ENCODE results near the gene GRHL1.
"Not testable (repeated sequence)": the region's sequence is repeated elsewhere in the genome, so short reads cannot be mapped to it uniquely, and the experiment has no call there.

Gene GRHL1

GRCh38 chr2:10026940-10027569 lies 75.6 kb downstream of the GRHL1 start:
- DNase-seq (ENCODE audit: low read depth in 2 of 2) = no peak

- DNase-seq (ENCODE audit: low read depth in 2 of 2) = no peak
Observed at GRCh38 chr2:10027660-10028330, 76.3 kb downstream of the GRHL1 start.

DNA sequence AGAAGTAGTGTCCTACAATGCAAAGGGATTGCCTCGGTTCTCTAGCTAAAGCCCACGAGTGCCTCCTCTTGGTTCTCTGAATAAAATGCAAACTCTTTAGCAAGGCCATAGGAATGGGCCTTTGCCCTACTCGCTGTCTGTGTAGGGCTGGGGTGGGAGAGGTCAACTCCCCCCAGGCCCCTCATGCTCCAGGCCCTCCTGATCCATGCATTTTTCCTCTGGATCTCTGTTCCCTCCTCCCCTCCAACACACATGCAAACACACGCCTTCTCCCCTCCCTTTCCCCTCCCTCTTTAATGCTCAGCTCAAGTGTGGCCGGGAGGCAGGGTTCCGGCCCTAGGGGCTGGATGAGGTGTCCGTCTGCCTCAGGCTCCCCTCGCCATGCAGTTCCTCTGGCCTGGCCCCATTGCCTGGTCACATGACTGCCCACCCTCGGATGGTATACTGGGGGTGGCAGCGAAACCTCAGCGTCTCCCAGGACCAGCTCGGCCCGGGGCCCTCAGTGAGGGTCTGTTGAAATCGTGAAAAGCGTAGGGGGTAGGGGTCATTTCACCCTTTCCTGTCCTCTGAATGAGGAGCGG lies 77.0 kb downstream of the GRHL1 start:
- no peak for DNase-seq (ENCODE audit: low read depth in 2 of 2)

GRCh38 chr2:10028988-10029874 lies 77.7 kb downstream of the GRHL1 start:
- peak; percentile 21 to 26 for DNase-seq (ENCODE audit: low read depth in 2 of 2)

GRCh38 chr2:10029875-10030223 lies 78.4 kb downstream of the GRHL1 start:
- no peak for DNase-seq (ENCODE audit: low read depth in 2 of 2)

- DNase-seq (ENCODE audit: low read depth in 2 of 2) = no peak
Observed at GRCh38 chr2:10030311-10030736, 78.8 kb downstream of the GRHL1 start.

GRCh38 chr2:10030798-10031197 lies 79.3 kb downstream of the GRHL1 start:
- not testable (repeated sequence) for DNase-seq (ENCODE audit: low read depth in 2 of 2)

GRCh38 chr2:10031886-10032745 lies 80.6 kb downstream of the GRHL1 start:
- DNase-seq (ENCODE audit: low read depth in 2 of 2) = no peak

DNA sequence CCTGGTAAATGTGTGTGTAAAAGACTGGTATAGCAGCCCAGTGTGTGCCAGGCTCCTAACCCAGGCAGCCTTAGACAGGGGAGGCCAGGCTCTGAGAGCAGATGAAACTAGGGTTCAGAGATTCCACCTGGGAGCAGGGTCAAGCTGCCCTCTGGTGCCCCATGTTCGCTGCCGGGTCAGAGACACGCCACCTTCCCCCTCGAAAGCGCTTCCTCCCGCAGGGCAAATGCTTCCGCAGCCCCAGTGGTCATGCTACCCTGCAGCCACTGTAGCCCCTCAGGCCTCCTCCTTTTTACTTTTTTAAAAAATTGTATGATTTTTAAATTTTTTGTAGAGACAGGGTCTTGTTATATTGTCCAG lies 81.2 kb downstream of the GRHL1 start:
- DNase-seq (ENCODE audit: low read depth in 2 of 2) = no peak

GRCh38 chr2:10033251-10034006 lies 81.9 kb downstream of the GRHL1 start:
- no peak for DNase-seq (ENCODE audit: low read depth in 2 of 2)

DNA sequence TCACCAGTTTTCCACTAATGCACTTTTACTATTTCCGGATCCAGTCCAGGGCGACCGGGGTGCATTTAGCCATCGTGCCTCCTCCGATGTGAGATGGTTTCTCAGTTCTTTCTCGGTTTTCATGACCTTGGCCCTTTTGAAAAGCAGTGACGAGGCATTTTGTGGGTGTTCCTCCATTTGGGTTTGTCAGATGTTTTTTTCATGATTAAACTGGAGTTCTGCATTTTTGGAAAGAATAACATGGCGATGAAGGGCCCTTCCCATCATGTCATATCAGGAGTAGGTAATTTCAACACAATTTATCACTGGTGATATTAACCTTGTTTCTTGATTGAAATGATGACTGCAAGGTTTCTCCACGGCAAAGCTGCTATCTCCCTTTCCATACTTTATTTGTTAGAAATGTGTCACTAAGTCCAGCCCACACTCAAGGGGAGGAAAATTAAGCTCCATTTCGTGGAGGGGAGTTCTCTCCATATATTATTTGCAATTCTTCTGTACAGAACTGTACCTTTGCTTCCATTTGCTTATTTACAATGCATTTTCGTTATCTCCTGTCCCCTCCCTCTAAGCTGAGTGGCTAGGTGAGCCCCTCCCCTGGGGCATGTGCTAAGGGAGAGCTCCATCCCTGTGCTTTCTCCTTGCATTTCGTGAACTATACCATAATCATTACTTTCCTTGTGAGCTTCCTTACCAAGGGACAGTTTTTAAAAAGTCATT lies 83.0 kb downstream of the GRHL1 start:
- no peak for DNase-seq (ENCODE audit: low read depth in 2 of 2)

GRCh38 chr2:10035053-10035422 lies 83.5 kb downstream of the GRHL1 start:
- DNase-seq (ENCODE audit: low read depth in 2 of 2) = no peak

- DNase-seq (ENCODE audit: low read depth in 2 of 2) = no peak
Observed at GRCh38 chr2:10035633-10036032, 84.1 kb downstream of the GRHL1 start.

GRCh38 chr2:10036095-10036884 lies 84.8 kb downstream of the GRHL1 start:
- DNase-seq (ENCODE audit: low read depth in 2 of 2) = peak in 1 of 2 donors; percentile 23

DNA sequence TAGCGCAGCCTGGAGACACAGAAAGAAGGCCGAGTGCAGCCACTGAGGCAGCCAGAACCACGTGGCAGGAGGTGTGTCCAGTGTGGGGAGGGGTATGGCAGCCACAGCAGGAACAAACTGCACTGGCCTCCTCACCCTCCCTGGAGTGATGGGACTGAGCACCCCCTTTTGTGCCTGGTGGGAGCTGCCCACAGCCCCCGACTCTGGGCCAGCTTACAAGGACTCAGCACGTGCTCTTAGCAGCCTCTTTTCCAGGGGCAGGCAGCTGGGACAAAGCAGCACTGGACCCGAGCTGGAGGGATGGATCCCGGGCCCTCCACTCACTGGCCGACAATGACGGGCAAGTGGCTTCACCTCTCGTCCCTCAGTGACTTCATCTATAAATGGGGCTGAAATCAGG lies 86.6 kb downstream of the GRHL1 start:
- no peak for DNase-seq (ENCODE audit: low read depth in 2 of 2)

GRCh38 chr2:10038716-10039115 lies 87.2 kb downstream of the GRHL1 start:
- no peak for DNase-seq (ENCODE audit: low read depth in 2 of 2)

DNA sequence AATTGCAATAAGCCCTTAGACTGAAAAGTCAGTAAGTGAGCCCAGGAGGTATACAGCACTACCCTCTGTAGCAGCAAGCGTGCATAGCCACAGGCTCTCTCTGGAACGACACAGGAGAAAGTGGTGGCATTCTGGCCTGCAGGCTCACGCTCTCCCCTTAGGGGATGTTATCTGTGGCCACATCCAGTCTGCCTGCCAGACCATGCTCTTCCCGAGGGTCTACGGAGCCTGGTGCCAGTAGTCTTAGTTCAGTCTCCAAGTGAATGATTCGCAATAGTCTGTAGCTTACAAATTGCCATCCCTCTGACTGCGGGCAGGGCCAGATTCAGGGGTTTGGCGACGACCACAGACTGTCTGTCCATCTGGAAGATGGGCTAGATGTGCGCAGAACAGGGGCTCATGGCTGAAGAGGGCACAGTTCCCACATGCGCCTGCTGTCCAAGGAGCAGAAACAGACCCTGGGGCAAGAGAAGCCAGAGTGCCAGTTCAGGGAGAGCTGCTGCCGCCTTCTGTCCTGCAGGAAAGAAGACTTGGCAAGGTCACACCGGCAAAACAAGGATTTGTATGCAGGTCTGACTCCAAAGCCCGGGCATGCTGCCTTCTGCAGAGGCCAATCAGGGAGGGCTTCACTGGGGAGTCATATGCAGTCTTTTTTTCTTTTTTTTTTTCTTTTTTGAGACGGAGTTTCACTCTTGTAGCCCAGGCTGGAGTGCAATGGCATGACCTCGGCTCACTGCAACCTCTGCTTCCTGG lies 88.3 kb downstream of the GRHL1 start:
- DNase-seq (ENCODE audit: low read depth in 2 of 2) = no peak

GRCh38 chr2:10041711-10042110 lies 90.2 kb downstream of the GRHL1 start:
- no peak for DNase-seq (ENCODE audit: low read depth in 2 of 2)
